Left lung (tissue), 10 donors: Measurements from ENCODE around the gene SUMF2. TPM values are rescaled to one million over a fixed set of nuclear protein-coding genes. Genes with fewer than 3 reads are reported as not detected.
"Not testable (repeated sequence)": the region's sequence is repeated elsewhere in the genome, so short reads cannot be mapped to it uniquely, and the experiment has no call there.

Source experiments
- ATAC-seq: fragments of 200-7000 bp; cut with Tn5 transposase; one replicate; pipeline ENCODE4 v1.9.1; 2020; ENCODE audit warnings: moderate library complexity
- DNase-seq, 4 donors: peaks; one replicate each; pipeline ENCODE4 v3.0.0-alpha.2; 2013 to 2020
- H3K27ac ChIP-seq, 2 donors: fragments of 200-600 bp; sonication (generic) in 1 of 2; one replicate each; pipeline versions ENCODE4 v1.5.0 to v1.8.0; 2020 to 2021
- H3K27me3 ChIP-seq, 2 donors: fragments of 200-600 bp; sonication (generic) in 1 of 2; one replicate each; pipeline versions ENCODE4 v1.5.0 to v1.8.0; 2020 to 2021
- H3K36me3 ChIP-seq, 2 donors: fragments of 200-600 bp; sonication (generic) in 1 of 2; one replicate each; pipeline versions ENCODE4 v1.5.0 to v1.8.0; 2020 to 2021
- H3K4me1 ChIP-seq, 2 donors: fragments of 200-600 bp; one replicate each; pipeline ENCODE4 v1.8.0; 2021
- H3K4me3 ChIP-seq, 2 donors: fragments of 200-600 bp; sonication (generic) in 1 of 2; one replicate each; pipeline versions ENCODE4 v1.5.0 to v1.8.0; 2020 to 2021; ENCODE audit warnings: mild to moderate bottlenecking in 1 of 2
- H3K9me3 ChIP-seq, 2 donors: fragments of 200-600 bp; sonication (generic) in 1 of 2; one replicate each; pipeline versions ENCODE4 v1.5.0 to v1.8.0; 2020 to 2021
- CTCF ChIP-seq, 2 donors: fragments of 200-600 bp; sonication (generic) in 1 of 2; IDR thresholded peaks; one replicate each; pipeline versions ENCODE4 v1.5.0 to v1.8.0; 2021; ENCODE audit warnings: antibody characterized with exemption in 2 of 2
- intact Hi-C, 2 donors: fragments of 100-400 bp; cut with DNase I; formaldehyde crosslinking; loops; one replicate each; pipeline versions ENCODE4 v1.11.2 to v1.14.2; 2022
- polyA plus RNA-seq, 6 donors: library from polyadenylated mRNA; unstranded; fragments of 120-200 nt; gene quantifications; one replicate each; pipeline ENCODE4 v1.2.1, GENCODE V29; 2013; ENCODE audit not compliant: insufficient read length in 6 of 6
- total RNA-seq, 2 donors: library from RNA; stranded (reverse); fragmentation: NEBNext Ultra II Directional; extraction: Animal tissue kit (Norgen Biotek cat#: 25700); gene quantifications; one replicate each; pipeline ENCODE4 v1.2.1, GENCODE V29; 2021
- donor health status: DM: no; HTN: yes; CAD: no.
- donor health status: DM: no; HTN: no; CAD: no.

The SUMF2 gene
- total and polyA plus RNA-seq, 8 donors: 105 to 151 (median 114) TPM

DNA sequence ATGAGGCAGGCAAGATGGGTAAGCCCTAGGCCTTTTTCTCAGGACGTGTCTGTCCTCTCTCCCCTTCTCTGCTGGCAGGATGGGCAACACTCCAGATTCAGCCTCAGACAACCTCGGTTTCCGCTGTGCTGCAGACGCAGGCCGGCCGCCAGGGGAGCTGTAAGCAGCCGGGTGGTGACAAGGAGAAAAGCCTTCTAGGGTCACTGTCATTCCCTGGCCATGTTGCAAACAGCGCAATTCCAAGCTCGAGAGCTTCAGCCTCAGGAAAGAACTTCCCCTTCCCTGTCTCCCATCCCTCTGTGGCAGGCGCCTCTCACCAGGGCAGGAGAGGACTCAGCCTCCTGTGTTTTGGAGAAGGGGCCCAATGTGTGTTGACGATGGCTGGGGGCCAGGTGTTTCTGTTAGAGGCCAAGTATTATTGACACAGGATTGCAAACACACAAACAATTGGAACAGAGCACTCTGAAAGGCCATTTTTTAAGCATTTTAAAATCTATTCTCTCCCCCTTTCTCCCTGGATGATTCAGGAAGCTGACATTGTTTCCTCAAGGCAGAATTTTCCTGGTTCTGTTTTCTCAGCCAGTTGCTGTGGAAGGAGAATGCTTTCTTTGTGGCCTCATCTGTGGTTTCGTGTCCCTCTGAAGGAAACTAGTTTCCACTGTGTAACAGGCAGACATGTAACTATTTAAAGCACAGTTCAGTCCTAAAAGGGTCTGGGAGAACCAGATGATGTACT, 15.5 kb downstream of the SUMF2 start:
- Histone ChIP-seq H3K27ac (peak overlapping the region in 1 of 2 donors; percentile 44), H3K27me3 (no peaks in the 10 kb centered on the region), H3K9me3 (no peaks in the 10 kb centered on the region), H3K36me3 (peaks cover 0 to 54% of the 10 kb centered on the region in 2 donors), H3K4me1 (no peaks in the 10 kb centered on the region), H3K4me3 (no peak overlapping the region)
- peak in 1 of 2 donors; percentile 36 for TF ChIP-seq CTCF (IDR thresholded peaks at IDR 0.05)
- DNase-seq: peak in 2 of 4 donors; percentile 66 to 87
- intact Hi-C loops: loop anchor here in 1 of 2 donors (10.0 kb wide), 1 partner anchor 75 kb away; no protein-coding TSS in a partner anchor
- peak; percentile 35 for ATAC-seq

DNA sequence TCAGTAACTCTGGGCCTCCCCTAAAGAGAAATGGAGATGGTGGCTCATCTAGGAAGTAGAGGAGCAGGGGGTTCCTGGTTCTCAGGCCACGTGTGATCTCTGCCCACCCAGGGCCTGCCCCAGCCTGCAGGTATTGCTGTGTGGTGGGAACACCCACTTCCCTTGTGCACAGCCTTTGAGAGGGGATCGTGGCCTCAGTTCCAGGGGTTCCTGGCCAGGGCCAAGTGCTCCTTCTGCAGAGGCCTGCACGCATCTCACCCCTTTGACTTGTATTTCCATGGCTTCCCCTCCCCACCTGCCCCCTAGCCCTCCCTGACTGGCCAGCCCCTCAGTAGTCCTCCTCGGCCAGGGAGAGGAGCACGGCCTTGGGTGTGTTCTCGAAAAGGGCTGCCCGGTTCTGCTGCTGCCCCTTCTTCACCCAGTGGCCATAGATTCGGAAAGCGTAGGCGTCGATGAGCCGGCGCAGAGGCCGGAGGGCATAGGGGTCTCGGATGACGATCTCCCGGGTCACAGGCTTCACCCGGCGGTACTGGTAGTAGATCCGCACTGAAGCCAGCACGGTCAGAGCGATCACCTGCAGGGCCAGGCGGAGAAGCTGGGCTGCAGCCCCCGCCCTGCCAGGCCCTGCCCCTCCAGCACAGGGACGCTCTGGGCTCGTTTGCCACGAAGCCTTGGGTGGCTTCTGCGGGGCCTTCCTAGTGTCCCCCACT, 16.8 kb downstream of the SUMF2 start:
- H3K27ac ChIP-seq, H3K27me3 ChIP-seq, H3K9me3 ChIP-seq, H3K4me3 ChIP-seq, H3K4me1 ChIP-seq, ATAC-seq, DNase-seq, intact Hi-C loops: not testable (repeated sequence)
- H3K36me3 ChIP-seq: peaks cover 0 to 54% of the 10 kb centered on the region in 2 donors

GRCh38 chr7:56081626-56082340, 17.7 kb downstream of the SUMF2 start:
- no peak for DNase-seq
- intact Hi-C loops: no loop called here
- no peak for TF ChIP-seq CTCF (IDR thresholded peaks at IDR 0.05)
- no peak overlapping the region for H3K27ac ChIP-seq
- ATAC-seq: no peak
- no peaks in the 10 kb centered on the region for H3K27me3 ChIP-seq
- H3K9me3 ChIP-seq: no peaks in the 10 kb centered on the region
- no peak overlapping the region for H3K4me3 ChIP-seq
- no peaks in the 10 kb centered on the region for H3K4me1 ChIP-seq
- H3K36me3 ChIP-seq: peaks cover 0 to 51% of the 10 kb centered on the region in 2 donors

DNA sequence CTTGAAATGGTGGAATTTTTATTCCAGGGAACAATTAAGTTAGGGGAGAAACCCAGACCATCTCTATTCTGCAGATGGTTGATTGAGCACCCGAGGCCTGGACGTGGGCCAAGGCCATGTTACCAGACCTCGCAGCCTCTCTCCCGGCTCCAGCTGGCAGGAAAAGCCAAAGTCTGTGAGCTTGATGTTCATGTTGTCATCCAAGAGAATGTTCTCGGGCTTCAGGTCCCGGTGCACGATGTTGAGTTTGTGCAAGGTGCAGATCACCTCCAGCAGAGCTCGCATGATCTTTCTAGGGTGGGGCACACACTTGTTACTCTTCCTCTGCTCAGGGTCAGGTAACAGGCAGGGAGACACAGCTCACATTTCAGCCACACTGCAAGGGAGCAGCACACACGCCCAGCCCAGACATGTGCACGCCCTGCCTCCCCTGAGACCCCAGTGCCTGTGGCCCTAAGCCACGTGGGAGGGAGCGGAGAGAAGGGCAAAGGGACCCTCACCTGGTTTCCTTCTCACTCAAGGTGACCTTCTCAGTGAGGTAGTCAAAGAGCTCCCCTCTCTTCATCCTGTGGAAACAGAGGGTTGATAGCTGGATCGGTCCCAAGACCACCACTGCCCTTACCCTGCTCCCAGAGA, 19.2 kb downstream of the SUMF2 start:
- ATAC-seq (no peak), DNase-seq (peak in 1 of 4 donors; percentile 48)
- intact Hi-C loops: no loop called here
- Histone ChIP-seq H3K27ac (no peak overlapping the region), H3K27me3 (no peaks in the 10 kb centered on the region), H3K4me3 (no peak overlapping the region), H3K9me3 (no peaks in the 10 kb centered on the region), H3K36me3 (peaks cover 0 to 50% of the 10 kb centered on the region in 2 donors), H3K4me1 (no peaks in the 10 kb centered on the region)
- no peak for TF ChIP-seq CTCF (IDR thresholded peaks at IDR 0.05)

- no peak for TF ChIP-seq CTCF (IDR thresholded peaks at IDR 0.05)
- H3K27ac ChIP-seq: no peak overlapping the region
- intact Hi-C loops: no loop called here
- H3K4me3 ChIP-seq: no peak overlapping the region
- no peaks in the 10 kb centered on the region for H3K4me1 ChIP-seq
- ATAC-seq (no peak), DNase-seq (no peak)
- H3K36me3 ChIP-seq: peaks cover 0 to 21% of the 10 kb centered on the region in 2 donors
- H3K9me3 ChIP-seq: no peaks in the 10 kb centered on the region
- H3K27me3 ChIP-seq: no peaks in the 10 kb centered on the region
These were observed 22.7 kb downstream of the SUMF2 start for GRCh38 chr7:56086761-56087160.
